HepG2 (cell line): ENCODE data around the gene WNT9A. TPM values are rescaled to one million over a fixed set of nuclear protein-coding genes. Genes with fewer than 3 reads are reported as not detected.

Experiments
- ATAC-seq: fragments of 200-7000 bp; cut with Tn5 transposase; 3 replicates; pipeline ENCODE4 v1.9.1; 2020; ENCODE audit warnings: mild to moderate bottlenecking, moderate library complexity
- BruUV-seq: library from RNA; stranded (reverse); fragments of 400-500 nt; replicated peaks from 2 replicates; lab custom pipeline; 2021; lab: Mats Ljungman, UMichigan
- CTCF ChIA-PET: fragments of 300-600 bp; formaldehyde crosslinking; extraction: SDS; loops from one replicate; lab custom pipeline; 2021; ENCODE audit warnings: low total read pairs, inconsistent platforms, low intra/inter-chr PET ratio; lab: Yijun Ruan, JAX
- POLR2A ChIA-PET: fragments of 350-600 bp; sonication (Branson Sonifier 250); formaldehyde crosslinking; loops from one replicate; lab custom pipeline; 2020; ENCODE audit warnings: antibody characterized with exemption, inconsistent platforms; lab: Yijun Ruan, JAX
- DNase-seq: peaks from one replicate; pipeline ENCODE4 v3.0.0-alpha.2; 2015; ENCODE audit warnings: low spot score
- FAIRE-seq: peaks from 3 replicates; lab custom pipeline; 2011; peaks lifted over from hg19 to GRCh38; lab: Jason Lieb, UNC
- H2AFZ ChIP-seq: one replicate; pipeline ENCODE4 v1.6.1; 2011; ENCODE audit warnings: low read length, inconsistent platforms
- H3K27ac ChIP-seq: fragments of 300-600 bp; 3 replicates; pipeline ENCODE4 v1.8.0; 2011; ENCODE audit warnings: mixed run types, mild to moderate bottlenecking, mixed read lengths, low read length, inconsistent platforms; ENCODE audit not compliant: insufficient read depth; ENCODE audit errors: extremely low read length
- H3K27me3 ChIP-seq, 2 experiments: fragments of 200-600 bp in 1 of 2; 2 replicates in 1 of 2; 3 replicates in 1 of 2; pipeline versions ENCODE4 v1.6.0 to v1.8.0; 2011; ENCODE audit warnings: low read length in 2 of 2, mild to moderate bottlenecking in 2 of 2, moderate library complexity in 2 of 2, inconsistent platforms in 1 of 2; ENCODE audit not compliant: insufficient read depth in 2 of 2, control insufficient read depth in 1 of 2
- H3K36me3 ChIP-seq, 2 experiments: fragments of 200-600 bp in 1 of 2; replicated peaks in 1 of 2; 2 replicates in 1 of 2; 3 replicates in 1 of 2; pipeline versions ENCODE4 v1.5.1 to v1.8.0; 2011; ENCODE audit warnings: low read length in 2 of 2, inconsistent platforms in 1 of 2; ENCODE audit not compliant: insufficient read depth in 2 of 2, control insufficient read depth in 1 of 2
- H3K4me1 ChIP-seq: 2 replicates; pipeline ENCODE4 v1.5.1; 2012; ENCODE audit warnings: low read length, inconsistent platforms; ENCODE audit not compliant: insufficient read depth
- H3K4me2 ChIP-seq: 2 replicates; pipeline ENCODE4 v1.6.0; 2011; ENCODE audit warnings: low read depth, low read length, inconsistent platforms
- H3K4me3 ChIP-seq, 3 experiments: fragments of 200-600 bp in 1 of 3; sonication (generic), shearing (Covaris generic) in 1 of 3; replicated peaks in 1 of 3; 2 replicates each; pipeline ENCODE4 v1.5.1; 2011 to 2016; ENCODE audit warnings: low read length in 3 of 3, inconsistent platforms in 2 of 3, low read depth in 2 of 3, mild to moderate bottlenecking in 2 of 3, control low read depth in 1 of 3, mixed read lengths in 1 of 3; ENCODE audit not compliant: insufficient read depth in 1 of 3
- H3K79me2 ChIP-seq: one replicate; pipeline ENCODE4 v1.6.1; 2011; ENCODE audit warnings: low read length, inconsistent platforms; ENCODE audit not compliant: insufficient read depth
- H3K9ac ChIP-seq: 2 replicates; pipeline ENCODE4 v1.6.0; 2011; ENCODE audit warnings: mild to moderate bottlenecking, low read depth, low read length, inconsistent platforms; ENCODE audit not compliant: insufficient read depth
- H3K9me3 ChIP-seq: 2 replicates; pipeline ENCODE4 v1.5.1; 2012; ENCODE audit warnings: mild to moderate bottlenecking, low read length
- H4K20me1 ChIP-seq: 2 replicates; pipeline ENCODE4 v1.6.0; 2011; ENCODE audit warnings: inconsistent platforms, mild to moderate bottlenecking, low read length, moderate library complexity; ENCODE audit not compliant: insufficient read depth
- PCBP1 ChIP-seq: fragments of 200-400 bp; formaldehyde crosslinking; IDR thresholded peaks from 2 replicates; pipeline ENCODE4 v1.6.1; 2017; ENCODE audit warnings: mild to moderate bottlenecking, low read depth, low read length, borderline replicate concordance
- RARG ChIP-seq: sonication (generic); formaldehyde crosslinking; IDR thresholded peaks from 2 replicates; pipeline ENCODE4 v1.4.0; 2020; ENCODE audit warnings: low read depth, mild to moderate bottlenecking, missing genetic modification reagents
- SMAD9 ChIP-seq: sonication (generic); formaldehyde crosslinking; IDR thresholded peaks from 2 replicates; pipeline ENCODE4 v1.5.1; 2020; ENCODE audit warnings: mild to moderate bottlenecking, missing genetic modification reagents
- ZNF496 ChIP-seq: sonication (generic); formaldehyde crosslinking; IDR thresholded peaks from 2 replicates; pipeline ENCODE4 v1.8.1; 2023; ENCODE audit warnings: mild to moderate bottlenecking, moderate library complexity, missing genetic modification reagents; ENCODE audit not compliant: insufficient replicate concordance
- WGBS: methylation state at CpG from one replicate; pipeline ENCODE4 v1.1.6; 2017; ENCODE audit warnings: low lambda C conversion rate; 5-methylcytosine and 5-hydroxymethylcytosine counted together
- in situ Hi-C: cut with HindIII; loops from 2 replicates; pipeline ENCODE4 v1.10.0; 2017; ENCODE audit warnings: low pct_unique_long_range_greater_than_20kb; ENCODE audit not compliant: extremely low pct_ligation_motif_present
- intact Hi-C: fragments of 100-400 bp; cut with micrococcal nuclease; formaldehyde crosslinking; loops from one replicate; pipeline ENCODE4 v1.10.0; 2022; ENCODE audit not compliant: unreplicated experiment
- polyA plus RNA-seq, 8 experiments: library from polyadenylated mRNA; depleted of rRNA in 3 of 8; stranded (reverse) in 7 of 8; unstranded in 1 of 8; fragments of >200 nt; fragmentation: Illumina TruSeq in 4 of 8; extraction: Trizol in 4 of 8; gene quantifications; 2 replicates each; pipeline versions ENCODE4 v1.2.1 to v1.2.3, GENCODE V29; 2011 to 2016; ENCODE audit warnings: low read depth in 4 of 8, missing spikeins in 1 of 8, mixed read lengths in 1 of 8; ENCODE audit not compliant: insufficient read depth in 1 of 8
- total RNA-seq, 5 experiments: library from RNA; depleted of rRNA; stranded (reverse); fragments of >200 nt; fragmentation: Illumina TruSeq; extraction: Trizol; gene quantifications; 2 replicates each; pipeline ENCODE4 v1.2.3, GENCODE V29; 2016; ENCODE audit warnings: low read depth in 1 of 5
- TF ChIP-seq, protein P1 (sequence below): sonication (generic); formaldehyde crosslinking; conservative IDR thresholded peaks from 2 replicates; pipeline ENCODE4 v1.8.0; 2022; ENCODE audit warnings: mild to moderate bottlenecking, moderate library complexity, missing genetic modification reagents
- TF ChIP-seq, protein P2 (sequence below): IDR thresholded peaks from 2 replicates; pipeline ENCODE4 v1.4.0; 2020; ENCODE audit warnings: mild to moderate bottlenecking, missing genetic modification reagents

WNT9A gene
- total and polyA plus RNA-seq, 2 of the 13 experiments (the other 11 are each of a cell fraction or from before 2014, with no cell fraction given), result 0.04 TPM; not detected in 1

DNA sequence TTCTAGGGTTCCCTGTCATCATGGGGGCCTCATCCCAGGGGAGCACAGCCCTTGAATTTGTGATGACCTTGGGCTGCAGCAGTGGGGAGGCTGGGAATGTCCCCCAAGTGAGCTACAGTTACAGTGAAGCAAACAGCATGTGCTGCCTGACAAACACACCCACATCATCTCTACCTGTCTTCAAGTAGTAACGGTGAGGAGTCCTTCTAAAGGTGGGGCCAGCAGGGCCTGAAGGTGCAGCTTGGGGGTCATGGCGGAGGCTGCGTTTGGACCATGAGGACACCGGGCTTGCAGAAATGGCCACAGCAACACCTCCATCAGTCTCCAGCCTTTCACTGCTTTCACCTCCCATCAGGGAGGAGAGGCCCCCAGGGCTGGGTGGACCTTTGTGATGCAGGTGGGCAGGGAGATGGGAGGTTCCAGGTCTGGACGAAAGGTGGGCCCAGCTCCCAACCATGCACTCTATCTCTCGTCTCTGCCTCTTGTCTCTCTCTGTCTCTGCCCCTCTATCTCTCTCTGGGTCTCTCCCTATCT, 55.7 kb downstream of the WNT9A start:
- in situ Hi-C loops (no loop called here), intact Hi-C loops (no loop called here)
- Histone ChIP-seq H2AFZ (no peak overlapping the region), H3K4me3 (no peak overlapping the region), H3K9ac (no peak overlapping the region), H3K79me2 (no peaks in the 10 kb centered on the region), H3K27me3 (peaks cover 6 to 37% of the 10 kb centered on the region in 2 experiments), H3K4me2 (no peak overlapping the region), H3K27ac (no peak overlapping the region), H3K36me3 (no peaks in the 10 kb centered on the region), H3K9me3 (no peaks in the 10 kb centered on the region), H4K20me1 (no peaks in the 10 kb centered on the region), H3K4me1 (peaks cover 20% of the 10 kb centered on the region)
- POLR2A ChIA-PET, result no interaction called here
- no peak for ATAC-seq
- BruUV-seq, result no TSS peak
- no peak for FAIRE-seq
- 37% methylated on average over 4 of the region's 6 CpGs for WGBS
- TF ChIP-seq SMAD9 (CRISPR knock-in tag), result no peak
- TF ChIP-seq, protein P1, sequence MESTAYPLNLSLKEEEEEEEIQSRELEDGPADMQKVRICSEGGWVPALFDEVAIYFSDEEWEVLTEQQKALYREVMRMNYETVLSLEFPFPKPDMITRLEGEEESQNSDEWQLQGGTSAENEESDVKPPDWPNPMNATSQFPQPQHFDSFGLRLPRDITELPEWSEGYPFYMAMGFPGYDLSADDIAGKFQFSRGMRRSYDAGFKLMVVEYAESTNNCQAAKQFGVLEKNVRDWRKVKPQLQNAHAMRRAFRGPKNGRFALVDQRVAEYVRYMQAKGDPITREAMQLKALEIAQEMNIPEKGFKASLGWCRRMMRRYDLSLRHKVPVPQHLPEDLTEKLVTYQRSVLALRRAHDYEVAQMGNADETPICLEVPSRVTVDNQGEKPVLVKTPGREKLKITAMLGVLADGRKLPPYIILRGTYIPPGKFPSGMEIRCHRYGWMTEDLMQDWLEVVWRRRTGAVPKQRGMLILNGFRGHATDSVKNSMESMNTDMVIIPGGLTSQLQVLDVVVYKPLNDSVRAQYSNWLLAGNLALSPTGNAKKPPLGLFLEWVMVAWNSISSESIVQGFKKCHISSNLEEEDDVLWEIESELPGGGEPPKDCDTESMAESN, result no peak
- TF ChIP-seq RARG (CRISPR knock-in tag), result no peak
- no peak for TF ChIP-seq ZNF496 (CRISPR knock-in tag)
- TF ChIP-seq PCBP1, result no peak
- TF ChIP-seq, protein P2, sequence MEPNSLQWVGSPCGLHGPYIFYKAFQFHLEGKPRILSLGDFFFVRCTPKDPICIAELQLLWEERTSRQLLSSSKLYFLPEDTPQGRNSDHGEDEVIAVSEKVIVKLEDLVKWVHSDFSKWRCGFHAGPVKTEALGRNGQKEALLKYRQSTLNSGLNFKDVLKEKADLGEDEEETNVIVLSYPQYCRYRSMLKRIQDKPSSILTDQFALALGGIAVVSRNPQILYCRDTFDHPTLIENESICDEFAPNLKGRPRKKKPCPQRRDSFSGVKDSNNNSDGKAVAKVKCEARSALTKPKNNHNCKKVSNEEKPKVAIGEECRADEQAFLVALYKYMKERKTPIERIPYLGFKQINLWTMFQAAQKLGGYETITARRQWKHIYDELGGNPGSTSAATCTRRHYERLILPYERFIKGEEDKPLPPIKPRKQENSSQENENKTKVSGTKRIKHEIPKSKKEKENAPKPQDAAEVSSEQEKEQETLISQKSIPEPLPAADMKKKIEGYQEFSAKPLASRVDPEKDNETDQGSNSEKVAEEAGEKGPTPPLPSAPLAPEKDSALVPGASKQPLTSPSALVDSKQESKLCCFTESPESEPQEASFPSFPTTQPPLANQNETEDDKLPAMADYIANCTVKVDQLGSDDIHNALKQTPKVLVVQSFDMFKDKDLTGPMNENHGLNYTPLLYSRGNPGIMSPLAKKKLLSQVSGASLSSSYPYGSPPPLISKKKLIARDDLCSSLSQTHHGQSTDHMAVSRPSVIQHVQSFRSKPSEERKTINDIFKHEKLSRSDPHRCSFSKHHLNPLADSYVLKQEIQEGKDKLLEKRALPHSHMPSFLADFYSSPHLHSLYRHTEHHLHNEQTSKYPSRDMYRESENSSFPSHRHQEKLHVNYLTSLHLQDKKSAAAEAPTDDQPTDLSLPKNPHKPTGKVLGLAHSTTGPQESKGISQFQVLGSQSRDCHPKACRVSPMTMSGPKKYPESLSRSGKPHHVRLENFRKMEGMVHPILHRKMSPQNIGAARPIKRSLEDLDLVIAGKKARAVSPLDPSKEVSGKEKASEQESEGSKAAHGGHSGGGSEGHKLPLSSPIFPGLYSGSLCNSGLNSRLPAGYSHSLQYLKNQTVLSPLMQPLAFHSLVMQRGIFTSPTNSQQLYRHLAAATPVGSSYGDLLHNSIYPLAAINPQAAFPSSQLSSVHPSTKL (CRISPR knock-in tag), result no peak
- CTCF ChIA-PET, result no interaction called here
- DNase-seq, result no peak
